Natural killer cell (primary cell): ENCODE data around the gene CARD6. TPM values are rescaled to one million over a fixed set of nuclear protein-coding genes. Genes with fewer than 3 reads are reported as not detected.

Experiments
- ATAC-seq, 3 donors: fragments of 150-1000 bp in 2 of 3; fragments of 200-7000 bp in 1 of 3; cut with Tn5 transposase; 1 replicate in 1 of 3; 2 replicates in 2 of 3; pipeline ENCODE4 v1.10.0; 2021; ENCODE audit warnings: mild to moderate bottlenecking in 2 of 3, moderate library complexity in 2 of 3
- DNase-seq, 2 donors: peaks; one replicate each; pipeline versions ENCODE4 v3.0.0 to v3.0.0-alpha.2; 2013 to 2021; ENCODE audit warnings: mixed read lengths in 1 of 2
- H3K27ac ChIP-seq: one replicate; pipeline ENCODE4 v1.5.1; 2013; ENCODE audit warnings: mild to moderate bottlenecking, low read length
- H3K27me3 ChIP-seq: one replicate; pipeline ENCODE4 v1.6.1; 2013; ENCODE audit warnings: low read length; ENCODE audit not compliant: control insufficient read depth, insufficient read depth
- H3K36me3 ChIP-seq: one replicate; pipeline ENCODE4 v1.6.1; 2013; ENCODE audit warnings: low read length; ENCODE audit not compliant: control insufficient read depth, insufficient read depth
- H3K4me1 ChIP-seq: one replicate; pipeline ENCODE4 v1.6.1; 2013; ENCODE audit warnings: low read length; ENCODE audit not compliant: control insufficient read depth, insufficient read depth
- H3K4me3 ChIP-seq: one replicate; pipeline ENCODE4 v1.5.1; 2013; ENCODE audit warnings: low read length
- H3K9me3 ChIP-seq: one replicate; pipeline ENCODE4 v1.6.1; 2013; ENCODE audit warnings: low read length; ENCODE audit not compliant: control insufficient read depth, insufficient read depth
- H3K27ac Mint-ChIP-seq, 2 donors: one replicate each; pipeline ENCODE4 v1.8.0; 2022; ENCODE audit warnings: mild to moderate bottlenecking in 2 of 2, mixed read lengths in 2 of 2, moderate library complexity in 1 of 2
- H3K27me3 Mint-ChIP-seq, 2 donors: one replicate each; pipeline ENCODE4 v1.8.0; 2022; ENCODE audit warnings: low read depth in 2 of 2, mixed read lengths in 2 of 2
- H3K36me3 Mint-ChIP-seq: one replicate; pipeline ENCODE4 v1.8.0; 2022; ENCODE audit warnings: mixed read lengths
- H3K4me1 Mint-ChIP-seq, 2 donors: one replicate each; pipeline ENCODE4 v1.8.0; 2022; ENCODE audit warnings: mixed read lengths in 2 of 2
- H3K4me3 Mint-ChIP-seq: one replicate; pipeline ENCODE4 v1.8.0; 2022; ENCODE audit warnings: mild to moderate bottlenecking, moderate library complexity, mixed read lengths
- H3K9me3 Mint-ChIP-seq, 2 donors: one replicate each; pipeline ENCODE4 v1.8.0; 2022; ENCODE audit warnings: mixed read lengths in 2 of 2
- CTCF ChIP-seq: fragments of 200-600 bp; IDR thresholded peaks from one replicate; pipeline ENCODE4 v1.8.0; 2022; ENCODE audit warnings: antibody characterized with exemption
- WGBS: methylation state at CpG from one replicate; pipeline ENCODE4 v1.1.7; 2013; ENCODE audit warnings: missing lambda C conversion rate; ENCODE audit not compliant: insufficient coverage; 5-methylcytosine and 5-hydroxymethylcytosine counted together
- intact Hi-C: fragments of 100-400 bp; cut with micrococcal nuclease; formaldehyde crosslinking; loops from one replicate; pipeline ENCODE4 v1.14.2; 2022
- total RNA-seq, 4 donors: library from RNA; stranded (reverse); fragments of 120-200 nt in 1 of 4; gene quantifications; one replicate each; pipeline versions ENCODE4 v1.2.3 to v1.2.4, GENCODE V29; 2013 to 2022

The CARD6 gene
- total RNA-seq, 3 donors from 2014 or later (not counting 1 experiment from before 2014, with no cell fraction given) = 3.4 to 5.2 (median 3.9) TPM

DNA sequence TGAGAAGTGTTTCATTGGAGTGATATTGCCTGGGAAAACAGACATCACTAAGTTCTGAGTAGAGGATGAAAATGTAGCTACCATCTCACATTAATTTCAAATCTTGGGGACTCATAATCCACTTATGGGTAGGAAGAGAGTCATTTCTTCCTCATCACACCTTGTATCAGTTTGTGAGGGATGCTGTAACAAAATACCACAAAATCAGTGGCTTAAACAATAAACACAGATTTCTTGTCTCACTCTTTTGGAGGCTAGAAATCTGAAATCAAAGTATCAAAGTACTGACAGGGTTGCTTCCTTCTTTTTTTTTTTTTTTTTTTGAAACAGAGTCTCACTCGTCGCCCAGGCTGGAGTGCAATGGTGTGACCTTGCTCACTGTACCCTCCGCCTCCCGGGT is 3.4 kb downstream of the CARD6 start:
- WGBS = 95% methylated on average over 4 of the region's 4 CpGs
- Mint-ChIP-seq H3K9me3 (no peaks in the 10 kb centered on the region), H3K4me1 (peaks cover 20 to 26% of the 10 kb centered on the region in 2 donors), H3K27ac (no peak overlapping the region), H3K4me3 (no peak overlapping the region), H3K27me3 (peaks cover 0 to 6% of the 10 kb centered on the region in 2 donors), H3K36me3 (peaks cover 7% of the 10 kb centered on the region)
- DNase-seq (no peak), ATAC-seq (no peak)
- H3K9me3 ChIP-seq = no peaks in the 10 kb centered on the region
- H3K27me3 ChIP-seq = no peaks in the 10 kb centered on the region
- H3K36me3 ChIP-seq = no peaks in the 10 kb centered on the region
- intact Hi-C loops = no loop called here
- H3K27ac ChIP-seq = no peak overlapping the region
- H3K4me3 ChIP-seq = no peak overlapping the region
- no peak for TF ChIP-seq CTCF
- no peaks in the 10 kb centered on the region for H3K4me1 ChIP-seq

- H3K27me3 ChIP-seq = no peaks in the 10 kb centered on the region
- no peaks in the 10 kb centered on the region for H3K9me3 Mint-ChIP-seq
- no peak overlapping the region for H3K4me3 ChIP-seq
- no peak for TF ChIP-seq CTCF
- H3K27me3 Mint-ChIP-seq = peaks cover 0 to 2% of the 10 kb centered on the region in 2 donors
- peaks cover 14 to 20% of the 10 kb centered on the region in 2 donors for H3K4me1 Mint-ChIP-seq
- intact Hi-C loops = no loop called here
- DNase-seq (no peak), ATAC-seq (no peak)
- no peak overlapping the region for H3K27ac ChIP-seq
- H3K27ac Mint-ChIP-seq = peak overlapping the region in 1 of 2 donors; percentile 16
- 88% methylated on average over 2 of the region's 2 CpGs for WGBS
- H3K4me1 ChIP-seq = no peaks in the 10 kb centered on the region
- H3K36me3 ChIP-seq = no peaks in the 10 kb centered on the region
- no peaks in the 10 kb centered on the region for H3K9me3 ChIP-seq
- no peak overlapping the region for H3K4me3 Mint-ChIP-seq
- peaks cover 3% of the 10 kb centered on the region for H3K36me3 Mint-ChIP-seq
These were observed 5.2 kb downstream of the CARD6 start for GRCh38 chr5:40846371-40846770.

DNA sequence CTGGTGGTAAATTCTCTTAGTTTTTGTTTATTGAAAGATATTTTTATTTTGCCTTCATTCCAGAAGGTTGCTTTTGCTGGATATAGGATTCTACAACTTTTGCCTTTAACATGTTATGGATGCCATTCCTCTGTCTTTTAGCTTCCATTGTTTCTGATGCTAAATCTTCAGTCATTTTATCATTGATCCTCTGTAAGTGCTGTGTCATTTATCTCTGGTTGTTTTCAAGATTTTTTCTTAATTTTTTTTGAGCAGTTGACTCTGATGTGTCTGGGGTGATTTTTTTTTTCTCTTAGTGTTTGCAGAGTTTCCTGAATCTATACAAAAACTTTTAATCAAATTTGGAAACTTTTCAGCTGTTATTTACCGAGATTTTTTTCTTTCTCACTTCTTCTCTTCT is 6.4 kb downstream of the CARD6 start:
- Mint-ChIP-seq H3K4me1 (peaks cover 7 to 17% of the 10 kb centered on the region in 2 donors), H3K27ac (no peak overlapping the region), H3K4me3 (no peak overlapping the region), H3K9me3 (no peaks in the 10 kb centered on the region), H3K27me3 (no peaks in the 10 kb centered on the region), H3K36me3 (no peaks in the 10 kb centered on the region)
- no peaks in the 10 kb centered on the region for H3K36me3 ChIP-seq
- no peak overlapping the region for H3K4me3 ChIP-seq
- TF ChIP-seq CTCF = no peak
- no peaks in the 10 kb centered on the region for H3K27me3 ChIP-seq
- no peak for DNase-seq
- H3K27ac ChIP-seq = no peak overlapping the region
- no peak for ATAC-seq
- no CpG with 5 or more reads among the region's 1 CpG for WGBS
- no peaks in the 10 kb centered on the region for H3K9me3 ChIP-seq
- intact Hi-C loops = no loop called here
- no peaks in the 10 kb centered on the region for H3K4me1 ChIP-seq

- Mint-ChIP-seq H3K4me3 (no peak overlapping the region), H3K27ac (no peak overlapping the region), H3K4me1 (no peaks in the 10 kb centered on the region), H3K27me3 (no peaks in the 10 kb centered on the region), H3K9me3 (no peaks in the 10 kb centered on the region), H3K36me3 (no peaks in the 10 kb centered on the region)
- Histone ChIP-seq H3K36me3 (no peaks in the 10 kb centered on the region), H3K9me3 (no peaks in the 10 kb centered on the region), H3K4me1 (no peaks in the 10 kb centered on the region), H3K4me3 (no peak overlapping the region), H3K27ac (no peak overlapping the region), H3K27me3 (no peaks in the 10 kb centered on the region)
- WGBS = 60% methylated on average over 4 of the region's 4 CpGs
- TF ChIP-seq CTCF = no peak
- ATAC-seq (no peak), DNase-seq (no peak)
- intact Hi-C loops = no loop called here
These were observed 12.5 kb downstream of the CARD6 start for GRCh38 chr5:40853632-40854192.
